Prostate gland (tissue), 2 donors: ENCODE measurements around the gene UCK2.

Experiments used
- CTCF ChIP-seq, 4 experiments: fragments of 200-600 bp in 2 of 4; fragments of 450-650 bp in 2 of 4; sonication (generic) in 2 of 4; IDR thresholded peaks; 1 replicate in 3 of 4; 2 replicates in 1 of 4; pipeline ENCODE4 v1.5.1; 2016 to 2019; ENCODE audit warnings: antibody characterized with exemption in 4 of 4, mild to moderate bottlenecking in 2 of 4, moderate library complexity in 2 of 4
- POLR2A ChIP-seq: fragments of 450-650 bp; IDR thresholded peaks from one replicate; pipeline ENCODE4 v1.6.1; 2016; ENCODE audit warnings: antibody characterized with exemption, mild to moderate bottlenecking
- POLR2AphosphoS5 ChIP-seq: sonication (generic); formaldehyde crosslinking; IDR thresholded peaks from one replicate; pipeline ENCODE4 v1.6.1; 2017; ENCODE audit warnings: antibody characterized with exemption

- TF ChIP-seq POLR2A (no peak), CTCF (IDR thresholded peaks at IDR 0.05) (no peak), POLR2AphosphoS5 (peak; percentile 29)
Observed at GRCh38 chr1:165894591-165894990, 67.2 kb downstream of the UCK2 start.
